Measurements from ENCODE around the gene PHF2.

PHF2 gene

GRCh38 chr9:93569621-93570174 lies 6.7 kb upstream of the PHF2 start:
- DNase-seq, result no peak

- no peak for DNase-seq
Measured at GRCh38 chr9:93572221-93572620, 4.2 kb upstream of the PHF2 start.

GRCh38 chr9:93572636-93573515 lies 3.5 kb upstream of the PHF2 start:
- no peak for DNase-seq

GRCh38 chr9:93573516-93573828 lies 2.9 kb upstream of the PHF2 start:
- no peak for DNase-seq

GRCh38 chr9:93574091-93574899 lies 2.1 kb upstream of the PHF2 start:
- no peak for DNase-seq

- DNase-seq, result no peak
Measured at GRCh38 chr9:93574900-93575795, 1.2 kb upstream of the PHF2 start.

GRCh38 chr9:93575796-93576257 lies 557 bp upstream of the PHF2 start:
- peak; percentile 56 for DNase-seq

GRCh38 chr9:93577078-93577974 lies 942 bp downstream of the PHF2 start:
- DNase-seq, result peak; percentile 15

GRCh38 chr9:93577975-93578682 lies 1.7 kb downstream of the PHF2 start:
- DNase-seq, result no peak

- DNase-seq, result no peak
Measured at GRCh38 chr9:93578844-93579243, 2.5 kb downstream of the PHF2 start.

- no peak for DNase-seq
Measured at GRCh38 chr9:93579711-93580516, 3.5 kb downstream of the PHF2 start.

- DNase-seq, result no peak
Measured at GRCh38 chr9:93580654-93581380, 4.4 kb downstream of the PHF2 start.

- no peak for DNase-seq
Measured at GRCh38 chr9:93582115-93582514, 5.7 kb downstream of the PHF2 start.

- no peak for DNase-seq
Measured at GRCh38 chr9:93582550-93582949, 6.2 kb downstream of the PHF2 start.

- DNase-seq, result no peak
Measured at GRCh38 chr9:93585259-93585658, 8.9 kb downstream of the PHF2 start.

- no peak for DNase-seq
Measured at GRCh38 chr9:93585695-93586094, 9.3 kb downstream of the PHF2 start.

- DNase-seq, result no peak
Measured at GRCh38 chr9:93586290-93587057, 10.1 kb downstream of the PHF2 start.

- no peak for DNase-seq
Measured at GRCh38 chr9:93587284-93587650, 10.9 kb downstream of the PHF2 start.

All from activated CD4-positive, alpha-beta T cell treated with anti-CD3 and anti-CD28 coated beads, Interleukin-10, Interleukin-2, amounts not matched to agents 100 ng/mL and 50 ng/mL, durations not matched to agents 16 hours and 8 hours (primary cell).